Activated T-cell treated with anti-CD3 and anti-CD28 coated beads, Interleukin-2, amount 50 U/mL, for 4 hours (primary cell): ENCODE data around the gene CMTM3. TPM values are rescaled to one million over a fixed set of nuclear protein-coding genes. Genes with fewer than 3 reads are reported as not detected.
"Not testable (repeated sequence)": the region's sequence is repeated elsewhere in the genome, so short reads cannot be mapped to it uniquely, and the experiment has no call there.

Source experiments
- ATAC-seq, 2 donors: fragments of 200-7000 bp; cut with Tn5 transposase; one replicate each; pipeline ENCODE4 v1.10.0; 2021
- DNase-seq: peaks from one replicate; pipeline ENCODE4 v3.0.0-alpha.2; 2020
- H3K27me3 Mint-ChIP-seq: one replicate; pipeline ENCODE4 v1.8.0; 2021; ENCODE audit warnings: low read depth, mixed read lengths
- H3K36me3 Mint-ChIP-seq: one replicate; pipeline ENCODE4 v1.8.0; 2022; ENCODE audit warnings: mixed read lengths; ENCODE audit not compliant: insufficient read depth
- H3K4me1 Mint-ChIP-seq: one replicate; pipeline ENCODE4 v1.8.0; 2021; ENCODE audit warnings: low read depth, mixed read lengths
- H3K4me3 Mint-ChIP-seq: one replicate; pipeline ENCODE4 v1.8.0; 2021; ENCODE audit warnings: mild to moderate bottlenecking, moderate library complexity, mixed read lengths
- H3K9me3 Mint-ChIP-seq: one replicate; pipeline ENCODE4 v1.8.0; 2021; ENCODE audit warnings: mixed read lengths
- total RNA-seq, 3 donors: library from RNA; stranded (reverse); gene quantifications; one replicate each; pipeline ENCODE4 v1.2.1, GENCODE V29; 2021

The CMTM3 gene
- total RNA-seq: 10 to 100 TPM; 49.3 to 53.0 (median 51.4) TPM

- ATAC-seq (peak; percentile 72 to 73), DNase-seq (peak; percentile 69)
- Mint-ChIP-seq H3K9me3 (peaks cover 4% of the 10 kb centered on the region), H3K36me3 (no peaks in the 10 kb centered on the region), H3K4me3 (peak within 1 kb of the TSS; percentile 82), H3K4me1 (peaks cover 45% of the 10 kb centered on the region), H3K27me3 (no peaks in the 10 kb centered on the region)
Measured at GRCh38 chr16:66604376-66605176, at the start of gene CMTM3. Gene CMTM3, plus strand, starts transcription at chr16:66604704. Its CDS starts 102 bp downstream, at chr16:66604806.

- Mint-ChIP-seq H3K36me3 (peaks cover 31% of the 10 kb centered on the region), H3K27me3 (no peaks in the 10 kb centered on the region), H3K9me3 (no peaks in the 10 kb centered on the region), H3K4me3 (no peak overlapping the region), H3K4me1 (peaks cover 79% of the 10 kb centered on the region)
- DNase-seq: no peak
- ATAC-seq: no peak
Measured at GRCh38 chr16:66560107-66560506, 44.4 kb upstream of the CMTM3 start.

- DNase-seq: no peak
- peaks cover 30% of the 10 kb centered on the region for H3K36me3 Mint-ChIP-seq
Measured at GRCh38 chr16:66561381-66562080, 43.0 kb upstream of the CMTM3 start.

GRCh38 chr16:66562409-66562808, 42.1 kb upstream of the CMTM3 start:
- no peak for DNase-seq

More at GRCh38 chr16:66561381-66562080, 43.0 kb upstream of the CMTM3 start:
- Mint-ChIP-seq H3K4me3 (peak overlapping the region; percentile 5), H3K4me1 (peaks cover 65% of the 10 kb centered on the region), H3K9me3 (no peaks in the 10 kb centered on the region), H3K27me3 (no peaks in the 10 kb centered on the region)
- ATAC-seq: no peak

GRCh38 chr16:66562986-66563385, 41.5 kb upstream of the CMTM3 start:
- H3K36me3 Mint-ChIP-seq: peaks cover 34% of the 10 kb centered on the region
- ATAC-seq (no peak), DNase-seq (no peak)
- no peak overlapping the region for H3K4me3 Mint-ChIP-seq
- no peaks in the 10 kb centered on the region for H3K27me3 Mint-ChIP-seq
- no peaks in the 10 kb centered on the region for H3K9me3 Mint-ChIP-seq
- peaks cover 63% of the 10 kb centered on the region for H3K4me1 Mint-ChIP-seq

More at GRCh38 chr16:66562409-66562808, 42.1 kb upstream of the CMTM3 start:
- ATAC-seq: no peak
- Mint-ChIP-seq H3K36me3 (peaks cover 33% of the 10 kb centered on the region), H3K4me3 (no peak overlapping the region), H3K4me1 (peaks cover 62% of the 10 kb centered on the region), H3K27me3 (no peaks in the 10 kb centered on the region), H3K9me3 (no peaks in the 10 kb centered on the region)

GRCh38 chr16:66563574-66564334, 40.8 kb upstream of the CMTM3 start:
- H3K4me1 Mint-ChIP-seq: peaks cover 59% of the 10 kb centered on the region
- peaks cover 29% of the 10 kb centered on the region for H3K36me3 Mint-ChIP-seq
- H3K9me3 Mint-ChIP-seq: no peaks in the 10 kb centered on the region
- DNase-seq (no peak), ATAC-seq (peak; percentile 91 to 92)
- no peak overlapping the region for H3K4me3 Mint-ChIP-seq
- H3K27me3 Mint-ChIP-seq: no peaks in the 10 kb centered on the region

GRCh38 chr16:66566051-66566901, 38.2 kb upstream of the CMTM3 start, which contains the start of gene CMTM1:
Gene CMTM1, plus strand, starts transcription at chr16:66566439. Its CDS starts 75 bp downstream, at chr16:66566514.
- H3K36me3 Mint-ChIP-seq: peaks cover 23% of the 10 kb centered on the region
- H3K4me3 Mint-ChIP-seq: no peak within 1 kb of the TSS
- peaks cover 38% of the 10 kb centered on the region for H3K4me1 Mint-ChIP-seq

GRCh38 chr16:66567270-66567669, 37.2 kb upstream of the CMTM3 start:
- H3K4me3 Mint-ChIP-seq, H3K27me3 Mint-ChIP-seq, ATAC-seq, H3K9me3 Mint-ChIP-seq, DNase-seq: not testable (repeated sequence)
- peaks cover 29% of the 10 kb centered on the region for H3K4me1 Mint-ChIP-seq
- H3K36me3 Mint-ChIP-seq: peaks cover 19% of the 10 kb centered on the region

More at GRCh38 chr16:66566051-66566901, 38.2 kb upstream of the CMTM3 start, which contains the start of gene CMTM1:
- Mint-ChIP-seq H3K9me3 (no peaks in the 10 kb centered on the region), H3K27me3 (no peaks in the 10 kb centered on the region)
- no peak for DNase-seq
- ATAC-seq: no peak

- Mint-ChIP-seq H3K27me3 (no peaks in the 10 kb centered on the region), H3K4me1 (peaks cover 20% of the 10 kb centered on the region), H3K36me3 (peaks cover 19% of the 10 kb centered on the region), H3K9me3 (no peaks in the 10 kb centered on the region), H3K4me3 (no peak overlapping the region)
- no peak for ATAC-seq
- no peak for DNase-seq
Measured at GRCh38 chr16:66568355-66568754, 36.1 kb upstream of the CMTM3 start.

GRCh38 chr16:66569131-66569530, 35.4 kb upstream of the CMTM3 start:
- DNase-seq (no peak), ATAC-seq (no peak)
- no peaks in the 10 kb centered on the region for H3K27me3 Mint-ChIP-seq
- H3K4me3 Mint-ChIP-seq: no peak overlapping the region
- H3K36me3 Mint-ChIP-seq: peaks cover 19% of the 10 kb centered on the region
- H3K9me3 Mint-ChIP-seq: no peaks in the 10 kb centered on the region
- peaks cover 13% of the 10 kb centered on the region for H3K4me1 Mint-ChIP-seq

- no peaks in the 10 kb centered on the region for H3K27me3 Mint-ChIP-seq
- H3K36me3 Mint-ChIP-seq: peaks cover 16% of the 10 kb centered on the region
- peaks cover 10% of the 10 kb centered on the region for H3K4me1 Mint-ChIP-seq
- H3K4me3 Mint-ChIP-seq: no peak overlapping the region
- ATAC-seq (no peak), DNase-seq (no peak)
- H3K9me3 Mint-ChIP-seq: no peaks in the 10 kb centered on the region
Measured at GRCh38 chr16:66569827-66570405, 34.6 kb upstream of the CMTM3 start.

GRCh38 chr16:66572356-66572755, 32.1 kb upstream of the CMTM3 start:
- no peak for ATAC-seq
- no peak for DNase-seq
- no peak overlapping the region for H3K4me3 Mint-ChIP-seq
- peaks cover 9% of the 10 kb centered on the region for H3K4me1 Mint-ChIP-seq
- H3K9me3 Mint-ChIP-seq: no peaks in the 10 kb centered on the region
- H3K36me3 Mint-ChIP-seq: peaks cover 4% of the 10 kb centered on the region
- peaks cover under 1% of the 10 kb centered on the region for H3K27me3 Mint-ChIP-seq

- ATAC-seq (no peak), DNase-seq (no peak)
- Mint-ChIP-seq H3K4me1 (peaks cover 7% of the 10 kb centered on the region), H3K9me3 (no peaks in the 10 kb centered on the region), H3K4me3 (no peak overlapping the region), H3K36me3 (no peaks in the 10 kb centered on the region), H3K27me3 (peaks cover 16% of the 10 kb centered on the region)
Measured at GRCh38 chr16:66574081-66574480, 30.4 kb upstream of the CMTM3 start.
